HG03280 (cell line): ENCODE results near the gene CAPZA2.
"Not testable (repeated sequence)": the region's sequence is repeated elsewhere in the genome, so short reads cannot be mapped to it uniquely, and the experiment has no call there.

Experiments
- ATAC-seq: cut with Tn5 transposase; IDR thresholded peaks from one replicate; pipeline ENCODE4 v1.9.1; 2021; ENCODE audit warnings: mild to moderate bottlenecking, moderate library complexity; ENCODE audit not compliant: unreplicated experiment

Gene CAPZA2

DNA sequence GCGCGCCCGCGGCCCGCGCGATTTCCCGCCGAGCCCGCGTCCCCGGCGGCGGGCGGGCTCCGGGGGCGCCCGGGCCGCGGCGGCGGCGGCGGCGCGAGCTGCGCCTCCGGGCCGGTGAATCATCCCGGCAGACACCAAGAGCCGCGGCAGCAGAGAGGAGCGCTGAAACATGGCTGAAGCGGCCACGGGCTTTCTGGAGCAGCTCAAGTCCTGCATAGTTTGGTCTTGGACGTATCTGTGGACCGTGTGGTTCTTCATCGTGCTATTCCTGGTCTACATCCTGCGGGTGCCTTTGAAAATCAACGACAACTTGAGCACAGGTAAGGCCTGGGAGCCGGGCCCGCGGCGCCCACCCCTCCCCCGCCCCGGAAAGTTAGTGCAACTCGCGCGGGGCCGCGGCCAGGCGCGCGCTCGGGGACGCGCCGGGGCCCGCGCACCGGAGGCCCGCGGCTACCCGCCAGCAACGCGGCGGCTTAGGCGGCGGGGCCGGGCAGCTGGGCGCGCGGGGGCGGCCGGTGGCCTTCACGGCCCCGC, 91.1 kb downstream of the CAPZA2 start, which contains the start of gene ST7:
TSS of gene ST7 (plus strand) at position 130 of the 534 bp plus-strand sequence. CDS start at position 170, 40 bp downstream.
- ATAC-seq = peak; percentile 45

DNA sequence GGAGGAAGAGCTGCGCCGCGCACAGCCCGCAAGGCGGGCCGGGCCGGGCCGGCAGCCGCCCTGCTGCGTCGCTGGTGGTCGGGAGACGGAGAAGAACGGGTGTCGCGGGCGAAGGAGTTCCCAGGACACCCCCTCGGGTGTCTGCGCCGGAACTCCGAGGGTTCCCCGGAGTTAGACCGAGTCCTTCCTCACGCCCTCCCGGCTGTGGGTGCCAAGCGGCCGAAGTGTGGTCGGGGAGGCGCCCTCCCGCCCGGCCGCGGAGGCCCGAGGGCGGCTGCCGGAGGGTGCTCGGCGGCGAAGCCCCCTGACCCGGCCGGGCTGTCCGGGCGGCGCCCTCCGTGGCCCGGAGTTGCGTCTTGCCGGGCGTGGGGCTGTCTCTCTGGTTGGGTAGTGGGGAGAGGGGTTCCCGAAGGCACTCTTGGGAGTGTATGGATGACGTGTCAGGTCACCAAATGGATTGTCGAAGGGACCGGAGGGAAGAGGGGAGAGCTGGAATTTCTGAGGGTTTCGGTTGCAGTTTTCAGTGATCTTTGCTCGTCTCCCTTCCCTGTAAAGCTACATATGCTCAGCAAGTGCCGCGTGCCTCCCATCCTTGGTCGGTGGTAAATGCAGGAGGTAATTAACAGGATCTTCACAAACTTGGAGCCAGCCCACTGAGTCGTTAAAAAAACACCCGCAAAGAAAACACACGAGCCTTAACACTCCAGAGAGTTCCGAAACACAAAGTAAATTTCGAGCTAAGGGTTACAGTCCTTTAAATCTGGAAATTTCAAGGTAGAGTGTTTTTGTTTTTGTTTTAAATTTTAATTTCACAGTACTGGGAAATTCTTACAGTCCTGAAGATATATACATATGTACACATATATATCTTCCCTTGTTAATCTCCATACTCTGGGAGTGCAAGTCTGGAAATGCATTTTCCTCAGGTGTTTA, 91.8 kb downstream of the CAPZA2 start:
- peak; percentile 28 for ATAC-seq

DNA sequence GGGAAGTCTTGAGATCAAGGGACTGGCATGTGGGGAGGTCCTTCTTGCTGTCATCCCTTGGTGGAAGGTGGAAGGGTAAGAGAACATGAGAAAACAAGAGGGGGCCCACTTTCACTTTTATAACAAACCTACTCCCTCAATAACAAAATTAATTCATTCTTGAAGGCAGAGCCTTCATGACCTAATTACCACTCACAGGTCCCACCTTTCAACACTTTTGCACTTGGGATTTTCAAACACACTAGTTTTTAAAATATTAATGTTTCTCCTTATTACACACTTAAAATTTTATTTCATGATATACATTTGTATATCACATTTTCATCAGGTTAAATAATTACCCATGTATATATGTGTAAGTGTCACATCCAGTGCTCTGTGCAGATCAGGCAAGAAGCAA, 93.0 kb downstream of the CAPZA2 start:
- ATAC-seq = no peak

DNA sequence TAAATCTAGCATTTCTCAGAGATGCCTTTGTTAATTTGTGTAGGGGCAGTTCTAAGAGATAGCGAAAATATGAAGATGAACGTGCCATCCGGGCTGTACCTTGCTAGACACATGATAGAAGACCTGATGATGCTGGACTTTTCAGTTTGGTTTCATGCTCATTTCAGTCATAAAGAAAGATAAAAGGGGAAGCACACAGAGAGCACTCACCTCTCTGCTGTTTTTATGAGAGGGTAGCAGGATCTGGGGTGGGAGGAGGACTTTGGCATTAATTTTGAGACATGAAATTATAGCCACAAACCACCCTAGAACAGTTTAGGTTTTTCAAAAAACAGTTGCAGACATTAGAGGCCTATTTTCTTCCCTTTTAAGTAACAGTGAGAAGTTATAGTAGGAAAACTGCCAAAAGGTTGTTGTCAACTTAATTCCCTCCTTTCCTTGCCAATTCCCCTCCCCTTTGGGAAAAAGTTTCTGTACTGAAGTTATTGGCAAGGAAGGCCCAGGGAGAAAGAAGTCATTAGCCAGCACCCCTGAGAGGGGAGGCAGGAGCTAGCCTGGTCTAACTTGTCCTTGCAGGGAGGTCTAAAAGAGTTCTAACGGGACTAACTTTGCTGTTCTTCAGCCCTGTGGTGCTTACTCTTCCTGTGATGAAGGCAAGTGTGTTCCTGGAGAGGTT, 93.6 kb downstream of the CAPZA2 start:
- peak; percentile 65 for ATAC-seq

DNA sequence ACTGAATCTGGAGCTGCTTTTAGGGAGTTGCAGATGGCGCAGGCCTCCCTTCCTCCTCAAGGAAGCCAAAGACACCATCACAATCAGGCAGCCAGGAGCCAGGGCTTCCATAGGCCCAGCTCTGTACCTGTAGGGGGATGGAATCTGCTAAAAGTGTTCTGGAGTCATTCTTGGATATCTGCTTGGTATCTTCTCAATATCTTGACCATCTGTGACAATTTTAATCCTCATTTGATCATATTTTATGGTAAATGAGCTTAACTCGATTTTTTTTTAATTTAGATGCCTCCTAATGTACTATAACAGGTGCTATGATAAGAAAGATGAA, 94.1 kb downstream of the CAPZA2 start:
- no peak for ATAC-seq

DNA sequence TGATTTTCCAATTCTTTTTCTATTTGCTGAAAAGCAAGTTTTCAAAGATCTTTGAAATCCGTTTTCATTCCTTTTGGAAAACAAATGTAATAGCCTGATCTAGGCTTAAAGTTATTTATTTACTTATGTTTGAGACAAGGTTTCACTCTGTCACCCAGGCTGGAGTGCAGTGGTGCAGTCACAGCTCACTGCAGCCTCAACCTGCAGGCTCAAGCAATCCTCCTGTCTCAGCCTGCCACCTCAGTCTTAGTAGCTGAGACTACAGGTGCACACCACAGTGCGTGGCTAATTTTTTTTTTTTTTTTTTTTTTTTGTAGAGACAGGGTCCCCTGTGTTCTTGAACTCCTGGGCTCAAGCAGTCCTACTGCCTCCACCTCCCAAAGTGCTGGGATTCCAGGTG, 95.5 kb downstream of the CAPZA2 start:
- peak; percentile 26 for ATAC-seq

DNA sequence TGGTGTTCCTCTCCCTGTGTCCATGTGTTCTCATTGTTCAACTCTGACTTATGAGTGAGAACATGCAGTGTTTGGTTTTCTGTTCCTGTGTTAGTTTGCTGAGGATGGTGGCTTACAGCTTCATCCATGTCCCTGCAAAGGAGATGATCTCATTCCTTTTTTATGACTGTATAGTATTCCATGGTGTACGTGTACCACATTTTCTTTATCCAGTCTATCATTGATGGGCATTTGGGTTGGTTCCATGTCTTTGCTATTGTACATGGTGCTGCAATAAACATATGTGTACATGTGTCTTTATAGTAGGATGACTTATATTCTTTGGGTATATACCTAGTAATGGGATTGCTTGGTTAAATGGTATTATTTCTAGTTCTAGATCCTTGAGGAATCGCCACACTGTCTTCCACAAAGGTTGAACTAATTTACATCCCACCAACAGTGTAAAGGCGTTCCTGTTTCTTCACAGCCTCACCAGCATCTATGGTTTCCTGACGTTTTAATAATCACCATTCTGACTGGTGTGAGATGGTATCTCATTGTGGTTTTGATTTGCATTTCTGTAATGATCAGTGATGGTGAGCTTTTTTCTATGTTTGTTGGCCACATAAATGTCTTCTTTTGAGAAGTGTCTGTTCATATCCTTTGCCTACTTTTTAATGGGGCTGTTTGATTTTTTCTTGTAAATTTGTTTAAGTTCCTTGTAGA, 99.7 kb downstream of the CAPZA2 start:
- not testable (repeated sequence) for ATAC-seq

DNA sequence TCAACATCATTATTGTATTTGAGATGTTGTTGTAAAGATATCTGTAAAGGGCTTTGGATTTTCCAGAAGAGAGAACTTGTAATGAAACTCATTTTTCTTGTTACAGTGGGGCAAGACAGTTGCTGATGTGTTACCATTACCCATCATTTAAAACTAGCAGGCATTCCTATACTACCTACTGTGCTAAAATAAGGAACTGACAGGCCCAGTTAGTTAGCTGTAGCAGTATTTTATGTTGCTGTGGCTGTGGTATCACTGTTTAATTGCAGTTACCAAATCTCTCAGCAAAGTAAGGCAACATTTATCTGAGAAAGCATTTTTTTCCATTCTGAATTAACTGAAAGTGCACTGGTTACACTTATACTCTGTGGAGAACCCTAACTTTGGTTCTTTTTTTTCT, 100.8 kb downstream of the CAPZA2 start:
- ATAC-seq = no peak

DNA sequence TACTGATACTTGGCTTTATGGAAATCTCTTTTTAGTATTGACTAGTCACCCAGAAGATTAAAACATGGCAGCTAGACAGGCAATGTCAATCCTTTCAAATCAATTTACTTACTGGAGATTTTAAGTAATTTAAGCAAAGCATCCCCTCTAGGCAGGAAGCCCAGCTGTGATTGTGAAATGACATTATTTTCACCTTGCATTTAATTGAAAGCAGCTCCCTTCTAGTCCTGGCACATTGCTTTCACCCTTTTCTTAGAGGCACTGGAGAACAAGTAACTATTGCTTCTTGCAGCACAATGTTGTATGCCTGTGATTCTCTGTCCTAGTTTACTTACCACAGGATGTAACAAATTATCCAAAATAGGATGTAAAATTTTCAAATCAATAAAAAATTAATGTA, 104.2 kb downstream of the CAPZA2 start:
- ATAC-seq = no peak

DNA sequence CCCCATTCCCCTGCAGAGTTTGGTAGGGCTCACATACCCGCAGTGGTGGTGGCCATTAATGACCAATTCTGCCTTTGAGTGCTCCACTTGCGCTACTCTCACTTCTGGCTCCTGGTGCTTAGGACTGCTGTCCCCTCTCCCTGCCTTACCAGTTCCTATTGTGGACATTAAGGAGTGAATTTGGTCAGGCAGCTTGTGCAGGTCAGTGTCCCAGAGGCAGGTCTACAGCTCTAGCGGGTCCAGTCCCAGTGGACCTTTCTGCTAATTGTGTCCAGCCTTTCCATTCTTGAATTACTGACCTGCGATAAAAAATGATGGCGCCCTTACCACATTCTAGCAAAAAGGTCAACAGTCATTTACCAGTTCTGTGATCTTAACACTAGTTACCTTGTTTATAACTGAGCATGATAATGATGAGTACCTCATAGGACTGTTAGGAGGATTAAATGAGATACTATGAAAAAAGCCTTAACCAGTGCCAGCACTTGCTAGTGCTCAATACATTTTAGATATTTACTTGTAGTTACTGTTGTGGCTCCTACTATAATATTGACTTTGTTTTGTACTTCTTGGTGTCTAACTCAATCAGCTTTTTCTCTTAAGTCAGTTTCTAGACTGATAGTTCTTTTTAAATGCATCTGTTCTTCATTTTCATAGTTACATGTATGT, 105.0 kb downstream of the CAPZA2 start:
- no peak for ATAC-seq

DNA sequence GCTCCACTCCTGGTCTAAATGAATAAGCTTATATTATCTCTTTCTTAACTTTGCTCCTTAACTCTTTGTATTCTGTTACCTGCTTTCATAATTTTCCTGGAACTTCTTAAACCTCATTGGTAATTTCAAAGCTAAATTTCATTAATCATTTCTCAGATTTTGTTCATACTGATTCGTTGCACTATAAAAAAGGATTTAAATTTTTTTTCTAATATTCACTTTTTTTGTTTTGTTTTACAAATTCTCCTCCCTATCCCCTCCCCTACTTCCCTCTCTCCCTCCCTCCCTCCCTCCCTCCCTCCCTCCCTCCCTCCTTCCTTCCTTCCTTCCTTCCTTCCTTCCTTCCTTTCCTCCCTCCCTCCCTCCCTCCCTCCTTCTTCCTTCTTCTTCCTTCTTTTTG, 105.6 kb downstream of the CAPZA2 start:
- ATAC-seq = no peak

DNA sequence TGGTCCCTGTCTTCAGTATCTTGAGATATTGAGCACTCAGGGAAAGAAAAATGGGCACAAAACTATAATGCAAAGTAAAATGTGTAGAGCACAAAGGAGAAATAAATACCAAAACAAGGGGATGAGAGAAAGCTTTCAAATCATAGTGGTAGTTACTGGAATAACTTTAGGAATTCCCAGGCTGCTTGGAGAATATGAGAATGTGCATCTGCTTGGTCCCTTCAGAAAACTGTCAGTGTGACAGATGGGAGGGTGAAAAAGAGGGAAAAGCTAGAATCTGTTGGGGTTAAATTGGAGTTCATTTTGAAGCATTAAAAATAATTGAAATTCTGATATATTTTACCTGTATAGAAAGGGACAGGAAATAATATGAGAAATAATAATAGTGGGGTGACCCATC, 106.2 kb downstream of the CAPZA2 start:
- no peak for ATAC-seq

DNA sequence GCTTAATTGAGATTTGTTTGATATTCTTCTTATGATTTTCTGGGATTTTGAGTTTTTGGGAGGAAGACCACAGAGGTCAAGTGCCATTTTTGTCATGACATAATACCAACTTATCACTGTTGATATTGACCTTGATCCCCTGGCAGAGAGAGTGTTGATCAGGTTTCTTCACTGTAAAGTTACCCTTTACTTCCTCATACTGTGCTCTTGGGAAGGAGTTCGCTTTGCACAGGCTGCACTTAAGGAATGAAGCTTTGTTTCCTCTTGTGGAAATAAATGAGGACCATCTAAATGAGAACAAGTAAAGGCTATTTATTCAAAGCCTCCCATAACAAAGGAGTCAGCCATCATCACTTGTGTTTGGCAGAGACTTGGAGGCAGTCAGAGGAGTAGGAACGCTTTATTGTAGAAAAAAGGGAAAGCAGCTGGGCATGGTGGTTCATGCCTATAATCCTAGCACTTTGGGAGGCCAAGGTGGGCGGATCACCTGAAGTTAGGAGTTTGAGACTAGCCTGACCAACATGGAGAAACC, 107.0 kb downstream of the CAPZA2 start:
- no peak for ATAC-seq

DNA sequence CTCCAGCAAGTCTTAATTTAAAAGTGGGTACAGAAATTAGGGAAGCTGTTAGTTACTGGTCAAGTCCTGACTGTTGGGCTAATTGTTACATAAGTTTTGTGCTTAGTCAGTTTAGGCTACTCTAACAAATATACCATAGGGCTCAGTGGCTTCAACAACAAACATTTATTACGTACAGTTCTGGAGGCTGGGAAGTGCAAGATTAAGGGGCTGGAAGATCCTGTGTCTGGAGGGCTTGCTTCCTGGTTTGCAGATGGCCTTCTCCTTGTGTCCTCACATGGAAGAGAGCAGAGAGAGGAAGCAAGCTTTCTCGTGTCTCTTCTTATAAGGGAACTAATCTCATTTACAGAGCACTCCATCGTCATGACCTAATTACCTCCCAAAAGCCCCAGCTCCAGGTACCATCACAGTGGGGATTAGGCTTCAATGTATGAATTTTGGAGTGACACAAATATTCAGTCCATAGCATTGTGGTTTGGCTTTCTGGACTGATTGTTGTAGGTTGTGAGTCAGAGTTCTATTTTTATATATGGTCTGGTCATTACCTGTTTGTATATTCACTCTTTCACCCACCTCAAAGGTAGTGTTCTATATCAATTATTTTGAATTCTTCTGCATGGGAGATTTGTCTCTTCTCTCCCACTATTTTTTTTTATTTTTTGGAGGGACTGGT, 108.0 kb downstream of the CAPZA2 start:
- ATAC-seq = peak; percentile 62

DNA sequence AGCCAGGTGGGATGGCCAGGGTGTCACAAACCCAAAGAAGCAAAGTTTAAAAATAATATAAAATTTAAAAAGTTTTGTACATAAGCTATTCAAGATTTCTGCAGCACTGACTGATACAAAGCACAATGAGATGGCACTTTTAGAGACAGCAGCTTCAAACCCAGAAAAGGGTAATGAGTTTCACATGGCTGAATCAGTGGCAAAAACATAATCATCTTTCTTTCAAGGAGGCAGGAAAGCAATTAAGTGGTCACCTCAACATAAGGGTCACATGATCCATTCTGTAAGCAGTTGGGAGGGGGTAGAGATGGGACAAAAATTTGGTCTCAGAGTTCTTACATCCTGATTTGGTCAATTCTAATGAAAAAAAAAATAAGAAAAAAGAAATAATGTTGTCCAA, 108.8 kb downstream of the CAPZA2 start:
- not testable (repeated sequence) for ATAC-seq
